Measurements from ENCODE around the gene SH3RF3. TPM values are rescaled to one million over a fixed set of nuclear protein-coding genes. Genes with fewer than 3 reads are reported as not detected.

The SH3RF3 gene
- total and polyA plus RNA-seq, 2 of the 13 experiments (the other 11 are each of a cell fraction or from before 2014, with no cell fraction given) = 0.04 TPM; not detected in 1

- H3K27me3 ChIP-seq (ENCODE audit: control insufficient read depth in 1 of 2, insufficient read depth in 2 of 2, low read length in 2 of 2) = peaks cover 0 to 14% of the 10 kb centered on the region in 2 experiments; a peak in 2 of 5 replicates
- no peaks in the 10 kb centered on the region for H3K79me2 ChIP-seq (ENCODE audit: insufficient read depth, low read length)
- H3K9me3 ChIP-seq (ENCODE audit: low read length) = no peaks in the 10 kb centered on the region
- TF ChIP-seq MTF1 (CRISPR knock-in tag; IDR thresholded peaks at IDR 0.05) (no peak), HOXA3 (CRISPR knock-in tag; IDR thresholded peaks at IDR 0.05) (no peak), BCL6 (CRISPR knock-in tag; IDR thresholded peaks at IDR 0.05) (no peak)
- ChIA-PET CTCF (ENCODE audit: low intra/inter-chr PET ratio, low total read pairs) (no interaction called here), POLR2A (no interaction called here)
- H3K4me3 ChIP-seq (replicated peaks in 1 of 3; ENCODE audit: insufficient read depth in 1 of 3, low read depth in 2 of 3, low read length in 3 of 3) = no peak overlapping the region
- no peak overlapping the region for H3K27ac ChIP-seq (ENCODE audit: extremely low read length, insufficient read depth, low read length)
- no peak overlapping the region for H2AFZ ChIP-seq (ENCODE audit: low read length)
- no peaks in the 10 kb centered on the region for H3K36me3 ChIP-seq (replicated peaks in 1 of 2; ENCODE audit: control insufficient read depth in 1 of 2, insufficient read depth in 2 of 2, low read length in 2 of 2)
- DNase-seq (ENCODE audit: low spot score) = no peak
- no TSS peak for BruUV-seq (replicated peaks)
- 23% methylated on average over 8 of the region's 8 CpGs for WGBS (ENCODE audit: low lambda C conversion rate)
- in situ Hi-C loops (cut with HindIII; ENCODE audit: extremely low pct_ligation_motif_present, low pct_unique_long_range_greater_than_20kb) = no loop called here
- no peaks in the 10 kb centered on the region for H3K4me1 ChIP-seq (ENCODE audit: insufficient read depth, low read length)
- FAIRE-seq = no peak
- no peak overlapping the region for H3K9ac ChIP-seq (ENCODE audit: insufficient read depth, low read depth, low read length)
- intact Hi-C loops (cut with micrococcal nuclease; ENCODE audit: unreplicated experiment) = no loop called here
- no peak for ATAC-seq
- no peaks in the 10 kb centered on the region for H4K20me1 ChIP-seq (ENCODE audit: insufficient read depth, low read length)
- H3K4me2 ChIP-seq (ENCODE audit: low read depth, low read length) = no peak overlapping the region
Measured at GRCh38 chr2:109247340-109247739, 118.3 kb downstream of the SH3RF3 start.

- Histone ChIP-seq H3K4me2 (ENCODE audit: low read depth, low read length) (no peak overlapping the region), H3K9ac (ENCODE audit: insufficient read depth, low read depth, low read length) (no peak overlapping the region), H2AFZ (ENCODE audit: low read length) (no peak overlapping the region), H3K27ac (ENCODE audit: extremely low read length, insufficient read depth, low read length) (no peak overlapping the region), H3K36me3 (replicated peaks in 1 of 2; ENCODE audit: control insufficient read depth in 1 of 2, insufficient read depth in 2 of 2, low read length in 2 of 2) (no peaks in the 10 kb centered on the region), H3K27me3 (ENCODE audit: control insufficient read depth in 1 of 2, insufficient read depth in 2 of 2, low read length in 2 of 2) (peaks cover 0 to 11% of the 10 kb centered on the region in 2 experiments; a peak in 2 of 5 replicates), H4K20me1 (ENCODE audit: insufficient read depth, low read length) (no peaks in the 10 kb centered on the region), H3K4me3 (replicated peaks in 1 of 3; ENCODE audit: insufficient read depth in 1 of 3, low read depth in 2 of 3, low read length in 3 of 3) (no peak overlapping the region), H3K79me2 (ENCODE audit: insufficient read depth, low read length) (no peaks in the 10 kb centered on the region), H3K9me3 (ENCODE audit: low read length) (no peaks in the 10 kb centered on the region), H3K4me1 (ENCODE audit: insufficient read depth, low read length) (no peaks in the 10 kb centered on the region)
- BruUV-seq (replicated peaks) = no TSS peak
- ATAC-seq = no peak
- FAIRE-seq = no peak
- CTCF ChIA-PET (ENCODE audit: low intra/inter-chr PET ratio, low total read pairs) = no interaction called here
- WGBS (ENCODE audit: low lambda C conversion rate) = 58% methylated on average over 3 of the region's 3 CpGs
- in situ Hi-C loops (cut with HindIII; ENCODE audit: extremely low pct_ligation_motif_present, low pct_unique_long_range_greater_than_20kb) (no loop called here), intact Hi-C loops (cut with micrococcal nuclease; ENCODE audit: unreplicated experiment) (no loop called here)
- POLR2A ChIA-PET = no interaction called here
- no peak for DNase-seq (ENCODE audit: low spot score)
- TF ChIP-seq ZNF878 (CRISPR knock-in tag; IDR thresholded peaks at IDR 0.05) = no peak
- no peak for TF ChIP-seq GLMP (CRISPR knock-in tag; IDR thresholded peaks at IDR 0.05; ENCODE audit: borderline replicate concordance)
- no peak for TF ChIP-seq MXI1 (IDR thresholded peaks at IDR 0.05; ENCODE audit: borderline replicate concordance, low read depth, low read length)
- TF ChIP-seq ZBTB14 (CRISPR knock-in tag; IDR thresholded peaks at IDR 0.05) = no peak
- TF ChIP-seq MED8 (CRISPR knock-in tag; IDR thresholded peaks at IDR 0.05; ENCODE audit: insufficient replicate concordance) = no peak
- no peak for TF ChIP-seq ZNF670 (CRISPR knock-in tag; IDR thresholded peaks at IDR 0.05; ENCODE audit: borderline replicate concordance)
- TF ChIP-seq ZNF274 (CRISPR knock-in tag; IDR thresholded peaks at IDR 0.05) = no peak
- TF ChIP-seq SNAPC5 (CRISPR knock-in tag; IDR thresholded peaks at IDR 0.05; ENCODE audit: borderline replicate concordance) = no peak
- no peak for TF ChIP-seq ZMYM2 (CRISPR knock-in tag; IDR thresholded peaks at IDR 0.05)
- no peak for TF ChIP-seq PCBP1 (IDR thresholded peaks at IDR 0.05; ENCODE audit: borderline replicate concordance, low read depth, low read length)
Measured at GRCh38 chr2:109247812-109248211, 118.8 kb downstream of the SH3RF3 start.
